ENCODE data around the gene BCKDHA. TPM values are rescaled to one million over a fixed set of nuclear protein-coding genes. Genes with fewer than 3 reads are reported as not detected.

Gene BCKDHA
- polyA plus RNA-seq, 1 of the 3 experiments (the other 2 are of a cell fraction): 30.9 TPM

- CTCF ChIA-PET: no interaction called here
- WGBS (ENCODE audit: low lambda C conversion rate): 97% methylated on average over 19 of the region's 23 CpGs
Measured at GRCh38 chr19:41410336-41411054, 12.9 kb downstream of the BCKDHA start.

More at GRCh38 chr19:41410336-41411054, 12.9 kb downstream of the BCKDHA start:
- H2AFZ ChIP-seq (ENCODE audit: low read depth): no peak overlapping the region
- H4K20me1 ChIP-seq (ENCODE audit: insufficient read depth): no peaks in the 10 kb centered on the region
- TF ChIP-seq MAX (IDR thresholded peaks at IDR 0.05; ENCODE audit: low read depth) (no peak), IRF3 (IDR thresholded peaks at IDR 0.05; ENCODE audit: low read depth, low read length) (no peak), MEF2A (IDR thresholded peaks at IDR 0.05; ENCODE audit: borderline replicate concordance, low read depth) (no peak), TCF12 (IDR thresholded peaks at IDR 0.05) (no peak), GABPA (IDR thresholded peaks at IDR 0.05; ENCODE audit: low read depth) (no peak), ELF1 (IDR thresholded peaks at IDR 0.05) (no peak), ZBTB33 (IDR thresholded peaks at IDR 0.05; ENCODE audit: borderline replicate concordance, low read depth) (no peak), RAD21 (IDR thresholded peaks at IDR 0.05; ENCODE audit: low read length) (no peak), SIN3A (IDR thresholded peaks at IDR 0.05; ENCODE audit: borderline replicate concordance, low read depth, low read length) (no peak), JUND (IDR thresholded peaks at IDR 0.05) (no peak), FOSL2 (IDR thresholded peaks at IDR 0.05; ENCODE audit: borderline replicate concordance, low read depth) (no peak), PBX3 (IDR thresholded peaks at IDR 0.05) (no peak)
- POLR2A ChIA-PET: no interaction called here
- no peaks in the 10 kb centered on the region for H3K27me3 ChIP-seq (ENCODE audit: insufficient read depth)
- H3K4me1 ChIP-seq (ENCODE audit: control insufficient read depth in 1 of 2, insufficient read depth in 2 of 2, low read depth in 1 of 2, low read length in 1 of 2): peaks cover 0 to 12% of the 10 kb centered on the region in 2 experiments; a peak in 1 of 4 replicates
- no peak for DNase-seq
- H3K36me3 ChIP-seq (replicated peaks in 1 of 2; ENCODE audit: control insufficient read depth in 1 of 2, insufficient read depth in 2 of 2, low read length in 1 of 2): peaks cover 0 to 23% of the 10 kb centered on the region in 2 experiments
- H3F3A ChIP-seq (replicated peaks; ENCODE audit: insufficient read depth): no peaks in the 10 kb centered on the region
- no peaks in the 10 kb centered on the region for H3K79me2 ChIP-seq (ENCODE audit: insufficient read depth)
- no peaks in the 10 kb centered on the region for H3K9me2 ChIP-seq
- no peak overlapping the region for H3K4me3 ChIP-seq (ENCODE audit: low read depth in 2 of 2, low read length in 1 of 2)
- H3K4me2 ChIP-seq: no peak overlapping the region
- no peak overlapping the region for H3K27ac ChIP-seq (ENCODE audit: low read depth in 2 of 2, low read length in 1 of 2)
- H3K9me3 ChIP-seq: no peaks in the 10 kb centered on the region
- H3K9ac ChIP-seq: no peak overlapping the region
